Epithelial cell of proximal tubule (primary cell): ENCODE data around the gene KRT25. TPM values are rescaled to one million over a fixed set of nuclear protein-coding genes. Genes with fewer than 3 reads are reported as not detected.

Source experiments
- DNase-seq: peaks from one replicate; pipeline ENCODE4 v3.0.0-alpha.2; 2011; ENCODE audit warnings: low read depth
- H3K4me3 ChIP-seq: 2 replicates; pipeline ENCODE4 v1.5.1; 2011; ENCODE audit warnings: low read depth, mild to moderate bottlenecking, low read length
- total RNA-seq: library from RNA; depleted of rRNA; stranded (reverse); fragments of >200 nt; gene quantifications from 2 replicates; pipeline ENCODE4 v1.2.3, GENCODE V29; 2015
- TF ChIP-seq, protein P1 (sequence below): conservative IDR thresholded peaks from 2 replicates; pipeline ENCODE4 v1.5.1; 2012; ENCODE audit warnings: low read depth, mild to moderate bottlenecking, low read length

The KRT25 gene
- total RNA-seq, 1 donor from 2014 or later: 0.17 TPM

DNA sequence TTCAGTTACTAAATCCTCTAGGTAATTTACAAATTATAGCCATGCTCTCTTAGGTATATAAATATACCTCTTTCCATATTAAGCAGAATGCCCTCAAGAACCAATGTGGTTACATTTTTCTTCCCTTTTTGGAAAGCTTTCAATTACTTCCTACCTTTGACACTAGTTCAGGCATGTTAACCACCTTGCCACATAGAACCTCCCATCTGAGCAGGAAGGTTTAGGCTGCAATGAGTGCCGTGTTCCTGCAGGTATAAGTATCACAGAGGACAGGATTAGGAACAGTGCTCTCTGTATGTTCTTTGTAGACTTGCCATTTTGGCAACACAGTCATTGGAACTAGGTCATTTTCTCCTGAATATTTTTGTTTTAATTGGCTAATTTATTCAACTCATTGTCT lies 20.1 kb downstream of the KRT25 start:
- TF ChIP-seq, protein P1, sequence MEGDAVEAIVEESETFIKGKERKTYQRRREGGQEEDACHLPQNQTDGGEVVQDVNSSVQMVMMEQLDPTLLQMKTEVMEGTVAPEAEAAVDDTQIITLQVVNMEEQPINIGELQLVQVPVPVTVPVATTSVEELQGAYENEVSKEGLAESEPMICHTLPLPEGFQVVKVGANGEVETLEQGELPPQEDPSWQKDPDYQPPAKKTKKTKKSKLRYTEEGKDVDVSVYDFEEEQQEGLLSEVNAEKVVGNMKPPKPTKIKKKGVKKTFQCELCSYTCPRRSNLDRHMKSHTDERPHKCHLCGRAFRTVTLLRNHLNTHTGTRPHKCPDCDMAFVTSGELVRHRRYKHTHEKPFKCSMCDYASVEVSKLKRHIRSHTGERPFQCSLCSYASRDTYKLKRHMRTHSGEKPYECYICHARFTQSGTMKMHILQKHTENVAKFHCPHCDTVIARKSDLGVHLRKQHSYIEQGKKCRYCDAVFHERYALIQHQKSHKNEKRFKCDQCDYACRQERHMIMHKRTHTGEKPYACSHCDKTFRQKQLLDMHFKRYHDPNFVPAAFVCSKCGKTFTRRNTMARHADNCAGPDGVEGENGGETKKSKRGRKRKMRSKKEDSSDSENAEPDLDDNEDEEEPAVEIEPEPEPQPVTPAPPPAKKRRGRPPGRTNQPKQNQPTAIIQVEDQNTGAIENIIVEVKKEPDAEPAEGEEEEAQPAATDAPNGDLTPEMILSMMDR: no peak
- no peak overlapping the region for H3K4me3 ChIP-seq

DNA sequence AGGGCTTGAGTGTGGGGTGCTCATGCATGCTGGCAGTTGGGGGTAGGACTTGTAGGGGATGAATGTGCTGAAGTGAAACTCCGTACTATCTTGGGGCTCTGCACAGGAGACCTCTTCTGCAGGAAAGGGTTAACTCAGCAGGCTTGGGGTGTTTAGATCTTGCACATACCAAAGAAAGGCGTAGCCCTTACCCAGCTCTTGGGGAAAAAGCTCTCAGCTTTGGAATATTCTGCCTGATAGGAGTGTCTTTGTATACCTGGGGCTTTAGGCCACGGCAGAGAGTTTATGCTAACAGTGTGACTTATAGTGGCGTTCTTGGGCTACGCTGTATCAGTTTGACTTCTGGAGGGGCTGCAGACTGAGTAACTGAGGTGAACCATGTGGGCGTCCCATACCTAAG lies 21.1 kb downstream of the KRT25 start:
- TF ChIP-seq, protein P1: no peak
- no peak overlapping the region for H3K4me3 ChIP-seq
- no peak for DNase-seq

More for the DNA sequence above, 20.1 kb downstream of the KRT25 start:
- no peak for DNase-seq

DNA sequence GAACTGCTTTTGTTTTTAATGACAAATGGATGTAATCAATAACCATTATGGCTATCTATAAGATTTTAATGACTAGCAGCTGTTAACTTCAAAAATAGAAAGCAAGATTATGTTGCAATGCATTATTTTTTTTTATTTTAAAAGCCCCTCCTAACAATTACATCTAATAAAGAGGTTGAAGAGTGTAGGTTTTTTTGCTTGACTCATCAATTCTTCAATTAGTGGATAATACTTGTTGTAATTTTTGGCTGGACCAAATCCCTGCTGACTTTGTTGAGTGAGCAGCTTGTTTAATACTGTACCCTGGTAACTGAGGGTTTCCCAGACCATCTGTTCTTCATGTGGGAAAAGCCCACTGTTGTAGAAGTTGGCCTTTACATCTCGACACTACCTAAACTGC lies 24.2 kb downstream of the KRT25 start:
- TF ChIP-seq, protein P1: no peak
- DNase-seq: no peak
- H3K4me3 ChIP-seq: no peak overlapping the region

DNA sequence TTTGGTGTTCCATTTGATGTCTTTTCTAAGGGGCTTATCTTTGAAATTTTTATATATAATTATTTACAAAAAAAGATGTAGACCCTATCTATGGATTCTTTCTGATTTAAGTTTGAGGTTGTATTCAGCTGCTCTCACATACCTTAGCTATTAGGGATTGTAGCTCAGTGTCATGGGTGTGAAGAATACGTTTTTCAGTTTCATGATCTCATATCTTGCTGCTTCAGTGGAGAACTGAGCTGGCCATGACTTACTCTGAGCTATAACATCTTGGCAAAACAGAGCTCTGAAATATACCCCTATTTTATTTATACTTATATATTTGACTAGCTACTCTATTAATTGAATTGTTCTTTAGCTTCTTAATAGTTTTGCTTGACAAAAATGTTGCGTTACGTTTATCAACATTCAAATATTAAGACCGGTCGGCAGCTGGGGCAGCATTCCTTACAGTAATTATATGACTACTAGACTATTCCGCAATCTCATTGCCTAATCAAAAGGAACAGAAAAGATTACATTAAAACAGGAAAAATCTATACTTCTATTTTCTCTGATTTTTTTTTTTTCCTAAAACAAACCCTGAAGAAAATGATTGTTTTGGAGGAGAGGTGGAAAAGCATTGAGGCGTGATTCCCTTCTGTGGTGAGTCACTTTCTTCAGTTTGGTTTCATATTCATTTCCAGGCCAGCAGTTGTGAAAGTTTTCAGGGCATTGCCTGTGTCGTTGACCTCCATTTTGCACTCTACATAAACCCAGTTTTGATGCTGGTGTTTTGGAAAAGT lies 27.5 kb downstream of the KRT25 start:
- peak; percentile 78 for DNase-seq
- H3K4me3 ChIP-seq: no peak overlapping the region
- TF ChIP-seq, protein P1: no peak

DNA sequence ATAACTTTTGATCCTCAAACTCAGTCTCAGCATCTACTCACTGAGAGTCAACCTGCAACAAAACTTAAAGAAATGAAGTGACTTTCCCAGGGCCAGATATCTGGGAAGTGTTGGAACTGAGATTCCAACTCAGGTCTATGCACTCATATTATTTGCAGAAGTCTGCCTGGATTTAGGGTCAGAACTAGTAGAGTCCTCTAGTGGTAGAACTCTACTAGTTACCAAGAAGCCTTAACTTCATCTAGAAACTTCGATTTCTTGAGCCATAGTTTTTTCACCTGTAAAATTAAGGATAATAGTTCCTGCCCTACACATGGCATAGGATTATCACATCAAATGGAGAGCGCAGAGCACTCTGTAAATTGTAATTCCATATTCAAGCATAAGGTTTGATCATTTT lies 28.2 kb downstream of the KRT25 start:
- H3K4me3 ChIP-seq: no peak overlapping the region
- TF ChIP-seq, protein P1: peak; percentile 59
- DNase-seq: no peak

DNA sequence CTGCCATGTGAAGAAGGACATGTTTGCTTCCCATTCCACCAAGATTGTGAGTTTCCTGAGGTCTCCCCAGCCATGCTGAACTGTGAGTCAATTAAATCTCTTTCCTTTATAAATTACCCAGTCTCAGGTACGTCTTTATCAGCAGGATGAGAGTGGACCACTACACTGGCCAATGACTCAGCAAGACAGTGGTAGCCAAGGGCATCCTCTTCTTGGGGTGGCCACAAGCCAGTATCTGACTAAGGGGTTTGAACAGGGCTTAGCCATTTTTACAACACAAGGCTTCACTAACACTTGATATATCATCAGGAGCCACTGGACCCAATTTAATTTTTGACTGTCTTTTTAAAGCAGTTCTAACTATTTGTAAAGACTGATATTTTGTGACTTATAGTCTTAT lies 30.5 kb downstream of the KRT25 start:
- TF ChIP-seq, protein P1: no peak
- no peak overlapping the region for H3K4me3 ChIP-seq
- no peak for DNase-seq

DNA sequence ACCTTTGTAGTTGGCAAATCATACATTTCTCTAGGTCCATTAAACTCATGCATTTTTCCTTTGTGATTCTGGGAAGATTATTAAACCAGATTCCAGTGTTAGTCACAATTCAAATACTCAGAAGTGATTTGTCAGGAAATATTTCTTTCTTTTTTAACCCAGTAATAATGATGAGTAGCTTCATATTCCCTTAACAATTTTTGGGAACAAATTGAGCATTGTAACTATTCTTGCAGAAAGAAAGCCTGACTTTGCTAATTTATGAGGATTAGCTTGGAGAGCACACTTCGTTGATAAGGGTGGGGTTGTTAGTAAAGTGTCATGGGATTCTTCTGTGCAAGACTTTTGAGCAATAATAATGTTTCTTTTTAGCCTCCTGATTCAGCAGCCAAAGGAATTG lies 32.9 kb downstream of the KRT25 start:
- DNase-seq: peak; percentile 38
- TF ChIP-seq, protein P1: no peak
- H3K4me3 ChIP-seq: no peak overlapping the region
